ENCODE data around the gene NINJ1.

DNA sequence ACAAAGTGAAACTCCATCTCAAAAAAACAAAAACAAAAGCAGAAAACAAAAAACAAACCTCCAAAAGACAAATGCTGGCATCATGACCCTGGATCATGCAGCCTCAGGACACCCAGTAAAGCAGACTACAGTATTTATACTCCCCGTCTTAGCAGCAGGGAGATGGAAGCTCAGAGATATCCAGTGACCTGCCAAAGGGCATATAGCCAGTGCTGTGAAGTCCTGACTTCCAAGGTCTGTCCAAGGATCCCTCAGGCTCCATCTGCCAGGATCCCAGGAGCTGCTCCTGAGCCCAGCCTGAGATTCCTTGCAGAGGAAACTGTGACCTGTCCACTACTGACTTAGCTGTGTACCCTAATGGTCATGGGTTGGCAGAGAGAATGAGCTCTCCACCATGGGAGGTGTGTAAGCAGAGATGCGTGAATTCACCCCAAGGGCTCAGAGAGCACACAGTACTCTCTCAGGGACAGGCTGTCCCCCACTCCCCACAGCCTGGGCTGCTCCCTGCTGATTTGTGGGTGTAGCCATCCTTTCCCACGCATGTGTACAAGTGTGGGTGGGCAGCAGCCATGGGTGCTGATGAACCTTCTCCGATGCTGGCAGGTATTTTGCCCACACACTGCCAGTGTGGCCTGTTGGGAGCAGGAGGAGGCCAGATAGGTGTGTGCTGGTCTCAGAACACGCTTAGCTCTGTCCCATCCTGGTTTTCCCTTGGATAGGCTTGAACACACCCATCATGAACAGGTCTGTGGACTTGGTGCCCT is 47.8 kb upstream of the NINJ1 start:
- TF ChIP-seq POLR2AphosphoS2 (IDR thresholded peaks at IDR 0.05; ENCODE audit: low read depth, low read length): no peak
- TF ChIP-seq NFIC (IDR thresholded peaks at IDR 0.05; ENCODE audit: low read length): no peak
